GM18502 (cell line): Measurements from ENCODE around the gene LEKR1.
A peak's percentile ranks its signal among the peaks of the same experiment; 100 is the strongest.
"Not testable (repeated sequence)": the region's sequence is repeated elsewhere in the genome, so short reads cannot be mapped to it uniquely, and the experiment has no call there.

Source experiments
- ATAC-seq: cut with Tn5 transposase; IDR thresholded peaks from one replicate; pipeline ENCODE4 v1.9.1; 2021; ENCODE audit warnings: mild to moderate bottlenecking; ENCODE audit not compliant: unreplicated experiment, poor library complexity

Gene LEKR1

GRCh38 chr3:156966349-156966748, 140.2 kb downstream of the LEKR1 start:
- ATAC-seq = not testable (repeated sequence)

- no peak for ATAC-seq
Observed at GRCh38 chr3:156973954-156974353, 147.8 kb downstream of the LEKR1 start.

GRCh38 chr3:156974931-156975330, 148.8 kb downstream of the LEKR1 start:
- ATAC-seq = no peak

- ATAC-seq = no peak
Observed at GRCh38 chr3:156975721-156976120, 149.6 kb downstream of the LEKR1 start.

- ATAC-seq = no peak
Observed at GRCh38 chr3:156976933-156977332, 150.8 kb downstream of the LEKR1 start.

GRCh38 chr3:156978481-156978961, 152.4 kb downstream of the LEKR1 start:
- ATAC-seq = peak; percentile 95

- no peak for ATAC-seq
Observed at GRCh38 chr3:156981005-156981404, 154.9 kb downstream of the LEKR1 start.

GRCh38 chr3:156983559-156983958, 157.4 kb downstream of the LEKR1 start:
- no peak for ATAC-seq

GRCh38 chr3:156985711-156986110, 159.6 kb downstream of the LEKR1 start:
- ATAC-seq = no peak

GRCh38 chr3:156987946-156988345, 161.8 kb downstream of the LEKR1 start:
- no peak for ATAC-seq

GRCh38 chr3:156997351-156997750, 171.2 kb downstream of the LEKR1 start:
- no peak for ATAC-seq

GRCh38 chr3:157001221-157001957, 175.2 kb downstream of the LEKR1 start:
- ATAC-seq = no peak

GRCh38 chr3:157021679-157022078, 195.5 kb downstream of the LEKR1 start:
- ATAC-seq = no peak

GRCh38 chr3:157023226-157023625, 197.1 kb downstream of the LEKR1 start:
- no peak for ATAC-seq

GRCh38 chr3:157026091-157026490, 199.9 kb downstream of the LEKR1 start:
- ATAC-seq = no peak

- ATAC-seq = no peak
Observed at GRCh38 chr3:157027861-157028745, 201.9 kb downstream of the LEKR1 start.

GRCh38 chr3:157029365-157029790, 203.2 kb downstream of the LEKR1 start:
- peak; percentile 53 for ATAC-seq

GRCh38 chr3:157030712-157031111, 204.6 kb downstream of the LEKR1 start:
- no peak for ATAC-seq

- ATAC-seq = no peak
Observed at GRCh38 chr3:157033001-157033400, 206.8 kb downstream of the LEKR1 start.

- ATAC-seq = no peak
Observed at GRCh38 chr3:157040456-157040855, 214.3 kb downstream of the LEKR1 start.

- ATAC-seq = no peak
Observed at GRCh38 chr3:157042226-157042625, 216.1 kb downstream of the LEKR1 start.
